ENCODE results near the gene MYMK. TPM values are rescaled to one million over a fixed set of nuclear protein-coding genes. Genes with fewer than 3 reads are reported as not detected.

Gene MYMK
- total and polyA plus RNA-seq, 2 of the 8 experiments (the other 6 are each of a cell fraction or from before 2014, with no cell fraction given) = not detected

GRCh38 chr9:133532937-133533668 lies 8.3 kb upstream of the MYMK start:
- no peak overlapping the region; the same call in 1 of the 2 replicates for H3K18ac ChIP-seq (ENCODE audit: extremely low read depth, low read length)
- no peaks in the 10 kb centered on the region for H3K79me1 ChIP-seq (ENCODE audit: low read depth, low read length)
- peaks cover 0 to 38% (median 21%) of the 10 kb centered on the region in 4 experiments; a peak in 6 of 7 replicates for H3K4me1 ChIP-seq (replicated peaks in 1 of 4; ENCODE audit: control insufficient read depth in 3 of 4, insufficient read depth in 4 of 4, low read length in 3 of 4)
- H3K4ac ChIP-seq (replicated peaks; ENCODE audit: insufficient read length, low read depth, low read length) = no peak overlapping the region
- no peak overlapping the region for H3K4me3 ChIP-seq (ENCODE audit: extremely low read depth in 1 of 4, insufficient read depth in 2 of 4, low read depth in 3 of 4, low read length in 4 of 4)
- H4K91ac ChIP-seq (replicated peaks; ENCODE audit: insufficient read length, low read length) = no peak overlapping the region
- peaks cover 2% of the 10 kb centered on the region; the same call in 1 of the 2 replicates for H3K23me2 ChIP-seq (ENCODE audit: low read depth, low read length)
- H2AFZ ChIP-seq (ENCODE audit: low read length) = no peak overlapping the region
- no peak overlapping the region; the same call in 1 of the 2 replicates for H2BK12ac ChIP-seq (ENCODE audit: low read depth, low read length)
- peak overlapping the region; percentile 61; the same call in 1 of the 2 replicates for H2BK15ac ChIP-seq (ENCODE audit: low read length)
- POLR2A ChIA-PET (ENCODE audit: partially characterized antibody) = interaction anchor here (0.8 to 1.9 kb wide), 2 partner anchors 10 to 14 kb away, joined by 3 to 7 read pairs; no protein-coding TSS in a partner anchor
- H2BK120ac ChIP-seq (replicated peaks; ENCODE audit: low read depth, low read length) = no peak overlapping the region
- H2AK5ac ChIP-seq (ENCODE audit: low read depth, low read length) = no peak overlapping the region
- H3K36me3 ChIP-seq (ENCODE audit: control insufficient read depth in 2 of 4, insufficient read depth in 4 of 4, low read length in 3 of 4) = no peaks in the 10 kb centered on the region
- no peak overlapping the region for H3K27ac ChIP-seq (ENCODE audit: low read depth, low read length)
- no peaks in the 10 kb centered on the region for H3K9me3 ChIP-seq (ENCODE audit: insufficient read depth in 2 of 2, low read depth in 1 of 2, low read length in 1 of 2)
- no peak overlapping the region for H4K5ac ChIP-seq (ENCODE audit: insufficient read length, low read depth, low read length)
- no peaks in the 10 kb centered on the region for H3K79me2 ChIP-seq (ENCODE audit: control insufficient read depth in 1 of 2, insufficient read depth in 2 of 2, low read length in 2 of 2)
- CTCF ChIA-PET (ENCODE audit: partially characterized antibody) = interaction anchor here (0.7 to 4.6 kb wide), 34 partner anchors 8 to 249 kb away, joined by 3 to 19 read pairs (median 5); no protein-coding TSS in a partner anchor
- H2BK20ac ChIP-seq (ENCODE audit: low read length) = no peak overlapping the region
- no peak overlapping the region for H3K23ac ChIP-seq (ENCODE audit: insufficient read length)
- H4K20me1 ChIP-seq (replicated peaks in 1 of 2; ENCODE audit: control insufficient read depth in 1 of 2, insufficient read depth in 2 of 2, low read length in 2 of 2) = no peaks in the 10 kb centered on the region
- H4K8ac ChIP-seq (ENCODE audit: extremely low read depth, insufficient read depth, low read length) = peak overlapping the region; percentile 20; the same call in 1 of the 2 replicates
- H3K9ac ChIP-seq (replicated peaks in 1 of 4; ENCODE audit: extremely low read depth in 1 of 4, low read depth in 3 of 4, low read length in 3 of 4) = no peak overlapping the region
- no peak overlapping the region for H2BK5ac ChIP-seq (ENCODE audit: low read depth, low read length)
- H3K4me2 ChIP-seq (ENCODE audit: insufficient read depth in 1 of 2, low read depth in 2 of 2, low read length in 2 of 2) = no peak overlapping the region; a peak in 1 of 4 replicates
- H3K27me3 ChIP-seq (replicated peaks in 1 of 4; ENCODE audit: control insufficient read depth in 3 of 4, extremely low read depth in 1 of 4, insufficient read depth in 3 of 4, low read length in 3 of 4) = peaks cover 0 to 31% (median 18%) of the 10 kb centered on the region in 4 experiments; a peak in 6 of 7 replicates
- DNase-seq (ENCODE audit: low read depth in 1 of 2, low spot score in 2 of 2) = peak; percentile 44 to 93
- WGBS, 2 experiments (ENCODE audit: extremely low coverage in 1 of 2, insufficient coverage in 1 of 2, insufficient read length in 1 of 2, insufficient replicate concordance in 2 of 2, low coverage in 1 of 2, low lambda C conversion rate in 2 of 2, missing lambda C conversion rate in 1 of 2) = 71% methylated on average over 18 of the region's 20 CpGs; no CpG with 5 or more reads in 1 of the 2 experiments
- no peak overlapping the region for H3K14ac ChIP-seq (ENCODE audit: insufficient read length)
- FAIRE-seq = peak; percentile 42
- H3K56ac ChIP-seq (replicated peaks; ENCODE audit: insufficient read length, low read depth, low read length) = no peak overlapping the region
- no peak for TF ChIP-seq SUZ12 (IDR thresholded peaks at IDR 0.05; ENCODE audit: low read length)
- TF ChIP-seq RXRA (IDR thresholded peaks at IDR 0.05; ENCODE audit: insufficient read depth, low read depth, low read length) = no peak
- TF ChIP-seq RBBP5 (IDR thresholded peaks at IDR 0.05; ENCODE audit: borderline replicate concordance, low read depth, low read length) = 0 out of 2 replicates have a peak, but pooled peaks have one; percentile 11
- peak; percentile 82 to 86 for TF ChIP-seq RAD21 (IDR thresholded peaks at IDR 0.05 in 1 of 2, conservative IDR thresholded peaks at IDR 0.05 in 1 of 2; ENCODE audit: low read depth in 2 of 2, low read length in 2 of 2)
- TF ChIP-seq GABPA (IDR thresholded peaks at IDR 0.05; ENCODE audit: borderline replicate concordance, insufficient read depth, low read length) = peak; percentile 39; the same call in 1 of the 2 replicates
- peak; percentile 69 for TF ChIP-seq MAX (IDR thresholded peaks at IDR 0.05)
- TF ChIP-seq YY1 (IDR thresholded peaks at IDR 0.05; ENCODE audit: low read depth, low read length) = peak; percentile 35; the same call in 1 of the 2 replicates
- no peak for TF ChIP-seq KDM4A (IDR thresholded peaks at IDR 0.05; ENCODE audit: low read depth, low read length, severe bottlenecking)
